HL-60 (cell line): ENCODE results near the gene MYRIP.

Experiments
- DNase-seq, 2 experiments: peaks; one replicate each; pipeline ENCODE4 v3.0.0-alpha.2; 2010 to 2020; ENCODE audit warnings: low read depth in 1 of 2, low spot score in 1 of 2
- H3K27ac ChIP-seq: fragments of 250-450 bp; sonication (Bioruptor Pico); replicated peaks from 2 replicates; pipeline ENCODE4 v1.5.1; 2020; ENCODE audit warnings: mild to moderate bottlenecking, moderate library complexity
- H3K27me3 ChIP-seq: fragments of 250-450 bp; sonication (Bioruptor Pico); 2 replicates; pipeline ENCODE4 v1.5.1; 2021; ENCODE audit warnings: mild to moderate bottlenecking, moderate library complexity; ENCODE audit not compliant: insufficient read depth, poor library complexity, severe bottlenecking
- H3K4me3 ChIP-seq: replicated peaks from 2 replicates; pipeline ENCODE4 v1.5.1; 2011; ENCODE audit warnings: mild to moderate bottlenecking, control low read depth, low read length; ENCODE audit not compliant: insufficient read depth
- GABPA ChIP-seq: IDR thresholded peaks from 2 replicates; pipeline ENCODE4 v1.6.1; 2012; ENCODE audit warnings: low read depth
- POLR2AphosphoS5 ChIP-seq: IDR thresholded peaks from 2 replicates; pipeline ENCODE4 v1.6.1; 2012; ENCODE audit warnings: low read depth
- SPI1 ChIP-seq: IDR thresholded peaks from 2 replicates; pipeline ENCODE4 v1.6.1; 2012; ENCODE audit warnings: low read depth, mild to moderate bottlenecking, borderline replicate concordance
- TF ChIP-seq, protein P1 (sequence below): IDR thresholded peaks from 2 replicates; pipeline ENCODE4 v1.6.1; 2012; ENCODE audit warnings: low read depth; ENCODE audit not compliant: insufficient replicate concordance
- TF ChIP-seq, protein P2 (sequence below): IDR thresholded peaks from one replicate; pipeline ENCODE4 v1.5.1; 2011; ENCODE audit warnings: low read length, control low read depth, inconsistent platforms; ENCODE audit not compliant: insufficient read depth

MYRIP gene

DNA sequence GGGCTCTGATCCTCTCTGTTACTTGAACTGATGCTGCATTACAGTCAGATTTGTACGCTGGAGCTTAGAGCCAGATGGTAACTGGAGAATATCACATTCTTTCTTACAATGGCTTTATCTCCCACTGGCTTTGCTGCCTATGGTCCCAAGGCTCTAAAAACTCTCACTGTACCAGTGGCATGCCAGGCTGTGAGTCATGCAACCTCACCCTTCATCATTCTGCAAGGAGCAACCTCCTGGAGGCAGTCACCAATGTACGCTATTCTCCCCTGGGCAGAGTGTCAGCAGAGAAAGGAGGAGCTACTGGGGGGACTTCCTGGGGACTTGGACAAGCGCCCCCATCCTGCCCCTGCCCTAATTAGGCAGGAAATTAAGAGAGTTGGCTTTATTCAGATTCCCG, 402.2 kb downstream of the MYRIP start:
- Histone ChIP-seq H3K27me3 (no peaks in the 10 kb centered on the region), H3K27ac (no peak overlapping the region), H3K4me3 (no peak overlapping the region)
- TF ChIP-seq SPI1 = no peak
- no peak for DNase-seq

DNA sequence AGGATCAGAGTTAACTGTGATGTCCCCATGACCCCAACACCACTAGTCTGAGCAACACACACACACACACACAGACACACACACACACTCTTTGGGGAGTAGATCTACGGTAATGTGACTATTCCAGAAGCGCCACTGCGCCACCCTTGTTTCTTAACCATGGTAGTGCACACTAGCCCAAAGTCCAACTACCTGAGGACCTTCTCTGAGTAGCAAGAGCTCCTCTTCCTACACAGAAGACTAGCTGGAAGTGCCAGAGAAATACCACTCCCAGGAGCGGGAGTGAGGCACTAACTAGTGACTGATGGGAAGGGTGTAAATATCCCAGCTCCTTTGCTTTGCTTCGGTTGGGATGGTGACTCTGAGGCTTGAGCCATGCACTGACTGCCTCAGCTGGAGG, 404.1 kb downstream of the MYRIP start:
- H3K4me3 ChIP-seq = no peak overlapping the region
- peaks cover 2% of the 10 kb centered on the region for H3K27me3 ChIP-seq
- TF ChIP-seq SPI1 (no peak), GABPA (no peak), POLR2AphosphoS5 (no peak)
- TF ChIP-seq, protein P1, sequence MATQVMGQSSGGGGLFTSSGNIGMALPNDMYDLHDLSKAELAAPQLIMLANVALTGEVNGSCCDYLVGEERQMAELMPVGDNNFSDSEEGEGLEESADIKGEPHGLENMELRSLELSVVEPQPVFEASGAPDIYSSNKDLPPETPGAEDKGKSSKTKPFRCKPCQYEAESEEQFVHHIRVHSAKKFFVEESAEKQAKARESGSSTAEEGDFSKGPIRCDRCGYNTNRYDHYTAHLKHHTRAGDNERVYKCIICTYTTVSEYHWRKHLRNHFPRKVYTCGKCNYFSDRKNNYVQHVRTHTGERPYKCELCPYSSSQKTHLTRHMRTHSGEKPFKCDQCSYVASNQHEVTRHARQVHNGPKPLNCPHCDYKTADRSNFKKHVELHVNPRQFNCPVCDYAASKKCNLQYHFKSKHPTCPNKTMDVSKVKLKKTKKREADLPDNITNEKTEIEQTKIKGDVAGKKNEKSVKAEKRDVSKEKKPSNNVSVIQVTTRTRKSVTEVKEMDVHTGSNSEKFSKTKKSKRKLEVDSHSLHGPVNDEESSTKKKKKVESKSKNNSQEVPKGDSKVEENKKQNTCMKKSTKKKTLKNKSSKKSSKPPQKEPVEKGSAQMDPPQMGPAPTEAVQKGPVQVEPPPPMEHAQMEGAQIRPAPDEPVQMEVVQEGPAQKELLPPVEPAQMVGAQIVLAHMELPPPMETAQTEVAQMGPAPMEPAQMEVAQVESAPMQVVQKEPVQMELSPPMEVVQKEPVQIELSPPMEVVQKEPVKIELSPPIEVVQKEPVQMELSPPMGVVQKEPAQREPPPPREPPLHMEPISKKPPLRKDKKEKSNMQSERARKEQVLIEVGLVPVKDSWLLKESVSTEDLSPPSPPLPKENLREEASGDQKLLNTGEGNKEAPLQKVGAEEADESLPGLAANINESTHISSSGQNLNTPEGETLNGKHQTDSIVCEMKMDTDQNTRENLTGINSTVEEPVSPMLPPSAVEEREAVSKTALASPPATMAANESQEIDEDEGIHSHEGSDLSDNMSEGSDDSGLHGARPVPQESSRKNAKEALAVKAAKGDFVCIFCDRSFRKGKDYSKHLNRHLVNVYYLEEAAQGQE = no peak
- TF ChIP-seq, protein P2, sequence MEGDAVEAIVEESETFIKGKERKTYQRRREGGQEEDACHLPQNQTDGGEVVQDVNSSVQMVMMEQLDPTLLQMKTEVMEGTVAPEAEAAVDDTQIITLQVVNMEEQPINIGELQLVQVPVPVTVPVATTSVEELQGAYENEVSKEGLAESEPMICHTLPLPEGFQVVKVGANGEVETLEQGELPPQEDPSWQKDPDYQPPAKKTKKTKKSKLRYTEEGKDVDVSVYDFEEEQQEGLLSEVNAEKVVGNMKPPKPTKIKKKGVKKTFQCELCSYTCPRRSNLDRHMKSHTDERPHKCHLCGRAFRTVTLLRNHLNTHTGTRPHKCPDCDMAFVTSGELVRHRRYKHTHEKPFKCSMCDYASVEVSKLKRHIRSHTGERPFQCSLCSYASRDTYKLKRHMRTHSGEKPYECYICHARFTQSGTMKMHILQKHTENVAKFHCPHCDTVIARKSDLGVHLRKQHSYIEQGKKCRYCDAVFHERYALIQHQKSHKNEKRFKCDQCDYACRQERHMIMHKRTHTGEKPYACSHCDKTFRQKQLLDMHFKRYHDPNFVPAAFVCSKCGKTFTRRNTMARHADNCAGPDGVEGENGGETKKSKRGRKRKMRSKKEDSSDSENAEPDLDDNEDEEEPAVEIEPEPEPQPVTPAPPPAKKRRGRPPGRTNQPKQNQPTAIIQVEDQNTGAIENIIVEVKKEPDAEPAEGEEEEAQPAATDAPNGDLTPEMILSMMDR = no peak
- no peak for DNase-seq
- no peak overlapping the region for H3K27ac ChIP-seq

DNA sequence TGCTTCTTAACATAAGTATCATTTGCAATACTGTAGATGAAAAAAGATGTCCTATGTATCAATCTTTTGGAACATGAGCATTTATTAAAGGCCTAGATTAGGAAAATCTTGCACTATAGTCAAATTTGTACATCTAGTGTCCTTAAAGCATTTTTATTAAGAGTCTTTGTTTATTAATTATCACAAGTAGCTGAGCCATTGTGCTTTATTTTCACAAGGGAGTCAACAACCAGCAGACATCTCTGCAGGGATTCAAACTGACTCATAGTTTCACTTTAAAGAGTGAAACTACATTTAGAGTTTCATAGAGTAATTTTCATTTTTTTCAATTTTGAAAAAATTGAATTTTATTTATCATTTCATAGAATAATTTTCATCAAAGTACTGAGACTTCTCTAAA, 405.6 kb downstream of the MYRIP start:
- Histone ChIP-seq H3K4me3 (no peak overlapping the region), H3K27me3 (peaks cover 2% of the 10 kb centered on the region), H3K27ac (no peak overlapping the region)
- TF ChIP-seq, protein P1 = no peak
- TF ChIP-seq, protein P2 = no peak
- TF ChIP-seq SPI1 = no peak
- TF ChIP-seq POLR2AphosphoS5 = no peak
- TF ChIP-seq GABPA = no peak
- DNase-seq = no peak

DNA sequence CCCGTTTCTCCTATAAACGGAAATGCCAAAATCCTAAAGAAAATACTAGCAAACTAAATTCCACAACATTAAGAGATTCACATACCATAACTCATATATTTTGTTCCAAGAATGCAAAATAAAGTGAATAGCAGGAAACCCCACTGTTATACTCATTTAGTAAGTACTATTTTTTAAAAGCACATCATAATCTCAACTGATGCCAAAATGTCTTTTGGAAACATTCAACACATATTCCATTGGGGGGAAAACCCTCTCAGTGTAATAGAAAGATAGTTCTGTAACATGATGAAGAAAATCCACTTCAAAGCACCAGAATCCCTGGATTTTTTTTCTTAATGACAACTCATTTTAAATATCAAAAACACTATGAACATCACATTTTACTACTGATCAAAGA, 407.1 kb downstream of the MYRIP start:
- Histone ChIP-seq H3K27me3 (peaks cover 2% of the 10 kb centered on the region), H3K27ac (no peak overlapping the region), H3K4me3 (no peak overlapping the region)
- DNase-seq = no peak
- TF ChIP-seq, protein P2 = no peak
- TF ChIP-seq GABPA = no peak
- no peak for TF ChIP-seq POLR2AphosphoS5
- TF ChIP-seq, protein P1 = no peak
- TF ChIP-seq SPI1 = no peak
